Neuronal stem cell (in vitro differentiated cells): ENCODE results near the gene CNTNAP2.
"Not testable (repeated sequence)": the region's sequence is repeated elsewhere in the genome, so short reads cannot be mapped to it uniquely, and the experiment has no call there.

Source experiments
- DNase-seq: peaks from one replicate; pipeline ENCODE4 v3.0.0-alpha.2; 2013; ENCODE audit warnings: low spot score
- H2AFZ ChIP-seq: one replicate; pipeline ENCODE4 v1.6.1; 2013; ENCODE audit warnings: mild to moderate bottlenecking, low read length, inconsistent platforms
- H2AK5ac ChIP-seq: 2 replicates; pipeline ENCODE4 v1.6.1; 2013; ENCODE audit warnings: low read depth, mild to moderate bottlenecking, inconsistent platforms, low read length, moderate library complexity, mixed read lengths
- H2BK120ac ChIP-seq: 2 replicates; pipeline ENCODE4 v1.6.1; 2013; ENCODE audit warnings: low read depth, mild to moderate bottlenecking, inconsistent platforms, low read length, moderate library complexity, mixed read lengths
- H2BK12ac ChIP-seq: one replicate; pipeline ENCODE4 v1.6.1; 2013; ENCODE audit warnings: low read length, inconsistent platforms
- H2BK15ac ChIP-seq: 2 replicates; pipeline ENCODE4 v1.6.1; 2013; ENCODE audit warnings: mild to moderate bottlenecking, low read length, inconsistent platforms, mixed read lengths
- H2BK5ac ChIP-seq: one replicate; pipeline ENCODE4 v1.6.1; 2013; ENCODE audit warnings: inconsistent platforms, mild to moderate bottlenecking, low read length, moderate library complexity
- H3K14ac ChIP-seq: one replicate; pipeline ENCODE4 v1.6.1; 2013; ENCODE audit warnings: low read length, inconsistent platforms
- H3K18ac ChIP-seq: 2 replicates; pipeline ENCODE4 v1.6.1; 2013; ENCODE audit warnings: low read length, inconsistent platforms
- H3K23ac ChIP-seq: 2 replicates; pipeline ENCODE4 v1.6.1; 2013; ENCODE audit warnings: low read depth, mild to moderate bottlenecking, mixed read lengths, low read length, inconsistent platforms; ENCODE audit not compliant: poor library complexity
- H3K27ac ChIP-seq: replicated peaks from 3 replicates; pipeline ENCODE4 v1.5.1; 2013; ENCODE audit warnings: low read length, inconsistent platforms
- H3K27me3 ChIP-seq, 3 experiments: 2 replicates each; pipeline ENCODE4 v1.6.1; 2013; ENCODE audit warnings: low read length in 3 of 3, mild to moderate bottlenecking in 2 of 3, inconsistent platforms in 1 of 3, low read depth in 1 of 3, mixed read lengths in 1 of 3, moderate library complexity in 1 of 3; ENCODE audit not compliant: control insufficient read depth in 3 of 3, insufficient read depth in 3 of 3
- H3K36me3 ChIP-seq, 2 donors: replicated peaks in 1 of 2; 2 replicates each; pipeline ENCODE4 v1.6.1; 2013; ENCODE audit warnings: low read length in 2 of 2; ENCODE audit not compliant: control insufficient read depth in 2 of 2, insufficient read depth in 2 of 2
- H3K4ac ChIP-seq: 2 replicates; pipeline ENCODE4 v1.6.1; 2013; ENCODE audit warnings: inconsistent platforms, mild to moderate bottlenecking, low read length, moderate library complexity
- H3K4me1 ChIP-seq, 2 donors: 1 replicate in 1 of 2; 2 replicates in 1 of 2; pipeline ENCODE4 v1.6.1; 2013; ENCODE audit warnings: low read length in 2 of 2, low read depth in 1 of 2; ENCODE audit not compliant: control insufficient read depth in 2 of 2, insufficient read depth in 1 of 2
- H3K4me2 ChIP-seq: one replicate; pipeline ENCODE4 v1.6.1; 2013; ENCODE audit warnings: mild to moderate bottlenecking, low read length, inconsistent platforms; ENCODE audit not compliant: insufficient read depth, poor library complexity, severe bottlenecking
- H3K4me3 ChIP-seq, 2 donors: 2 replicates each; pipeline ENCODE4 v1.5.1; 2013; ENCODE audit warnings: low read length in 2 of 2, mild to moderate bottlenecking in 2 of 2, inconsistent platforms in 1 of 2, moderate library complexity in 1 of 2
- H3K79me1 ChIP-seq: one replicate; pipeline ENCODE4 v1.6.1; 2013; ENCODE audit warnings: low read depth, mild to moderate bottlenecking, inconsistent platforms, low read length, moderate library complexity
- H3K9ac ChIP-seq: one replicate; pipeline ENCODE4 v1.6.1; 2013; ENCODE audit warnings: mild to moderate bottlenecking, low read depth, low read length, inconsistent platforms; ENCODE audit not compliant: poor library complexity
- H3K9me3 ChIP-seq, 2 donors: replicated peaks in 1 of 2; 2 replicates each; pipeline versions ENCODE3 to v1.6.1; 2013; ENCODE audit warnings: low read length in 2 of 2, mild to moderate bottlenecking in 2 of 2, inconsistent platforms in 1 of 2, low read depth in 1 of 2, mixed read lengths in 1 of 2, moderate library complexity in 1 of 2; ENCODE audit not compliant: control insufficient read depth in 2 of 2, insufficient read depth in 1 of 2
- H4K8ac ChIP-seq: one replicate; pipeline ENCODE4 v1.6.1; 2013; ENCODE audit warnings: low read depth, mild to moderate bottlenecking, inconsistent platforms, low read length, moderate library complexity
- H4K91ac ChIP-seq: one replicate; pipeline ENCODE4 v1.6.1; 2013; ENCODE audit warnings: low read length, low read depth, mild to moderate bottlenecking, inconsistent platforms; ENCODE audit not compliant: poor library complexity
- WGBS, 2 donors: extraction: QIAGEN DNeasy Blood & Tissue Kit; methylation state at CpG; one replicate each; pipeline ENCODE4 v1.1.7; 2013; ENCODE audit warnings: missing lambda C conversion rate in 2 of 2, mixed read lengths in 1 of 2; ENCODE audit not compliant: insufficient read length in 2 of 2, insufficient replicate concordance in 1 of 2; ENCODE audit errors: extremely low coverage in 2 of 2; 5-methylcytosine and 5-hydroxymethylcytosine counted together

Gene CNTNAP2

DNA sequence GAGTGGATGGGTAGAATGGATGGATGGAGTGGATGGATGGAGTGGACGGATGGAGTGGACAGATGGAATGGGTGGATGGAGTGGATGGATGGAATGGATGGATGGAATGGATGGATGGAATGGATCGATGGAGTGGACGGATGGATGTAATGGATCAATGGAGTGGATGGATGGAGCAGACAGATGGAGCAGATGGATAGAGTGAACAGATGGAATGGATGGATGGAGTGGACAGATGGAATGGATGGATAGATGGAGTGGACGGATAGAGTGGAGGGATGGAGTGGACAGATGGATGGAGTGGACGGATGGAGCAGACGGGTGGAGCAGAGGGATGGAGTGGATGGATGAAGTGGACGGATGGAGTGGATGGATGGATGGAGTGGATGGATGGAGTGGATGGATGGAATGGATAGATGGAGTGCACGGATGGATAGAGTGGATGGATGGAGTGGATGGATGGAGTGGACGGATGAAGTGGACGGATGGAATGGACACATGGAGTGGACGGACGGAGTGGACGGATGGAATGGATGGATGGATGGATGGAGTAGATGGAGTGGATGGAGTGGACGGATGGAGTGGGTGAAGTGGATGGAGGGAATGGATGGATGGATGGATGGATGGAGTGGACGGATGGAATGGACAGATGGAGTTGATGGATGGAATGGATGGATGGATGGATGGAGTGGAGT, 2213.7 kb downstream of the CNTNAP2 start:
- peak overlapping the region; percentile 35 for H3K23ac ChIP-seq
- no peak overlapping the region for H2BK12ac ChIP-seq
- H3K18ac ChIP-seq, result no peak overlapping the region
- H3K4ac ChIP-seq, result no peak overlapping the region
- H3K4me1 ChIP-seq, result peaks cover 2 to 12% of the 10 kb centered on the region in 2 donors
- DNase-seq, result no peak
- H3K9me3 ChIP-seq, result peaks cover 3 to 9% of the 10 kb centered on the region in 2 donors
- H4K8ac ChIP-seq, result no peak overlapping the region
- H3K4me2 ChIP-seq, result no peak overlapping the region
- no peak overlapping the region for H2BK120ac ChIP-seq
- no peak overlapping the region for H3K4me3 ChIP-seq
- H3K9ac ChIP-seq, result peak overlapping the region; percentile 7
- no peaks in the 10 kb centered on the region for H3K27me3 ChIP-seq
- no peak overlapping the region for H3K27ac ChIP-seq
- H2BK5ac ChIP-seq, result no peak overlapping the region
- H3K79me1 ChIP-seq, result peaks cover 5% of the 10 kb centered on the region
- no peak overlapping the region for H4K91ac ChIP-seq
- H3K36me3 ChIP-seq, result no peaks in the 10 kb centered on the region
- H2AFZ ChIP-seq, result no peak overlapping the region
- no peak overlapping the region for H2BK15ac ChIP-seq
- peak overlapping the region; percentile 15 for H2AK5ac ChIP-seq
- 98 to 100% methylated on average over 1 to 10 of the region's 15 CpGs for WGBS, 2 donors
- no peak overlapping the region for H3K14ac ChIP-seq

DNA sequence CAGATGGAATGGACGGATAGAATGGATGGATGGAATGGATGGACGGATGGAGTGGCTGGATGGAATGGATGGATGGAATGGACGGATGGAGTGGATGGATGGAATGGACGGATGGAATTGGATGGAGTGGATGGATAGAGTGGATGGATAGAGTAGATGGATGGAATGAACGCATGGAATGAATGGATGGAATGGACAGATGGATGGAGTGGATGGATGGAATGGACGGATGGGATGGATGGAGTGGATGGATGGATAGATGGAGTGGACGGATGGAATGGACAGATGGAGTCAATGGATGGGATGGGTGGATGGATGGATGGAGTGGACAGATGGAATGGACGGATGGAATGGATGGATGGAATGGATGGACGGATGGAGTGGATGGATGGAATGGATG, 2214.2 kb downstream of the CNTNAP2 start:
- Histone ChIP-seq H2AK5ac (peak overlapping the region; percentile 15), H3K18ac (no peak overlapping the region), H2BK12ac (peak overlapping the region; percentile 43), H2BK120ac (no peak overlapping the region), H3K79me1 (peaks cover 5% of the 10 kb centered on the region), H3K4me3 (no peak overlapping the region), H3K4me2 (no peak overlapping the region), H2BK15ac (no peak overlapping the region), H3K4ac (no peak overlapping the region), H3K9ac (peak overlapping the region; percentile 39), H2AFZ (no peak overlapping the region), H4K91ac (no peak overlapping the region), H3K27ac (no peak overlapping the region), H3K36me3 (no peaks in the 10 kb centered on the region), H3K4me1 (peaks cover 3 to 15% of the 10 kb centered on the region in 2 donors), H3K9me3 (peaks cover 3 to 9% of the 10 kb centered on the region in 2 donors), H3K27me3 (no peaks in the 10 kb centered on the region), H3K14ac (peak overlapping the region; percentile 10), H2BK5ac (no peak overlapping the region), H4K8ac (no peak overlapping the region), H3K23ac (peak overlapping the region; percentile 35)
- whole genome bisulfite sequencing, 2 donors, result 100% methylated on average over 4 of the region's 9 CpGs; no CpG with 5 or more reads in 1 of the 2 donors
- no peak for DNase-seq

DNA sequence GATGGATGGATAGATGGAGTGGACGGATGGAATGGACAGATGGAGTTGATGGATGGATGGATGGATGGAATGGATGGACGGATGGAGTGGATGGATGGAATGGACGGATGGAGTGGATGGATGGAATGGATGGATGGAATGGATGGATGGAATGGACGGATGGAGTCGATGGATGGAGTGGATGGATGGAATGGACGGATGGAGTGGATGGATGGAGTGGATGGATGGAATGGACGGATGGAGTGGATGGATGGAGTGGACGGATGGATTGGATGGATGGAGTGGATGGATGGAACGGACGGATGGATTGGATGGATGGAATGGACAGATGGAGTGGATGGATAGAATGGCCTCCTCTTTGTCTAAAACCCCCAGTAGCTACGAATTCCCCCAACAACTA, 2214.9 kb downstream of the CNTNAP2 start:
- H4K8ac ChIP-seq, H3K27me3 ChIP-seq, H3K4me3 ChIP-seq, DNase-seq, H3K79me1 ChIP-seq, H3K9me3 ChIP-seq, H3K4me2 ChIP-seq, H3K4ac ChIP-seq, H2BK120ac ChIP-seq, H3K27ac ChIP-seq, H3K36me3 ChIP-seq, H2BK12ac ChIP-seq, H2AFZ ChIP-seq: not testable (repeated sequence)
- H4K91ac ChIP-seq, result peak overlapping the region; percentile 6
- H3K18ac ChIP-seq, result peak overlapping the region; percentile 5
- peak overlapping the region; percentile 4 for H2BK5ac ChIP-seq
- peak overlapping the region; percentile 1 for H3K23ac ChIP-seq
- H3K4me1 ChIP-seq, result peaks cover 3 to 15% of the 10 kb centered on the region in 2 donors
- H2BK15ac ChIP-seq, result peak overlapping the region; percentile 90
- H3K9ac ChIP-seq, result peak overlapping the region; percentile 54
- H2AK5ac ChIP-seq, result peak overlapping the region; percentile 15
- 99 to 100% methylated on average over 5 to 8 of the region's 11 CpGs for WGBS, 2 donors
- peak overlapping the region; percentile 14 for H3K14ac ChIP-seq

DNA sequence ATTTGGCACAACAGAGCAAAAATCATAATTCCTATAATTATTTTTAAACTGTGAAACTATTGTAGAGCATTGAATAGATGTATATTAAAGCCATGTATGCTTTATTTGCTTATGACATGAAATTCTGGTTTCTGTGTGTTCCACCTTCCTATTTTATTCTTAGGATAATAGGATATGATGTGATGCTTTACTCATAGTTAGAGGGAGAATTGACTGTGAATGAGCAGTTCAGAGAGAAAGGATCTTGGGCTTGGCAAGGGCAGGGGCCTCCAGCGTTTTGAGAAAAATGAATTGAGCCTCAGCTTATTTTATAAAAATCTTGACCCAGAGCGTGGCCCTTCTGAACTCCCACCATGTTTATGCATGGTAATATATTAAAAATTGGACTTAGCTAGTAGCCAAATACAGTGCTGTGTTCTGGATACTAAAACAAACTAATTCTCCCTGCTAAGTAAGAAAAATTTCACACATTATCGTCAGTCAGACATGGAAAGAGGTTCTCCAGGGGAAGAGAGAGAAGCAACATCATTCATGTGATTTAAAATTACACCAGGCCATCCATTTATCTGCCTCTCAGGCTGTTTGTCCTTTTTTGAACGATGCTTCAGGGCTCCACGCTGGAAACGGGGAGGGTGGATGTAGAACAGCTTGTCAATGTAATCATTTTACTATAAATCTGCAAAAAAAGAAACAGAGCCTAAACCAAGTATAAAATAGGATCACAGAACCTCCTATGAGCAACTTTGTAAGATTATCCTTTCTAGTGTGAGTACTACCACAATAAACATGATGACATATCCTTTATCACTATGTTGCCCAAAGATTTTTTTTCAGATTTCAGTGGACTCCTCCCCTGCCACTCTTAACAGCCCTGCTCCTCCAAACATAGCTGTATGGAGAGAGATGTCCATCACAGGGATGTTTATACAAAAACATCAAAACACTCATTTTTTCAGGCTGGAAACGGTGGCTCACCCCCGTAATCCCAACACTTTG, 2215.9 kb downstream of the CNTNAP2 start:
- H2AK5ac ChIP-seq, result no peak overlapping the region
- H3K14ac ChIP-seq, result no peak overlapping the region
- H3K4ac ChIP-seq, result no peak overlapping the region
- H2AFZ ChIP-seq, result no peak overlapping the region
- no peak overlapping the region for H2BK15ac ChIP-seq
- H2BK120ac ChIP-seq, result no peak overlapping the region
- no peak for DNase-seq
- H3K27me3 ChIP-seq, result no peaks in the 10 kb centered on the region
- H3K9me3 ChIP-seq, result peaks cover 3 to 9% of the 10 kb centered on the region in 2 donors
- no peak overlapping the region for H3K27ac ChIP-seq
- peaks cover 6 to 23% of the 10 kb centered on the region in 2 donors for H3K4me1 ChIP-seq
- H3K9ac ChIP-seq, result no peak overlapping the region
- H2BK12ac ChIP-seq, result no peak overlapping the region
- no peak overlapping the region for H2BK5ac ChIP-seq
- H3K4me3 ChIP-seq, result no peak overlapping the region
- H3K23ac ChIP-seq, result no peak overlapping the region
- peaks cover 5% of the 10 kb centered on the region for H3K79me1 ChIP-seq
- H3K4me2 ChIP-seq, result no peak overlapping the region
- no peak overlapping the region for H4K8ac ChIP-seq
- H3K36me3 ChIP-seq, result no peaks in the 10 kb centered on the region
- no CpG with 5 or more reads among the region's 8 CpGs for WGBS, 2 donors
- H4K91ac ChIP-seq, result no peak overlapping the region
- no peak overlapping the region for H3K18ac ChIP-seq
